ENCODE data around the gene PSD2. TPM values are rescaled to one million over a fixed set of nuclear protein-coding genes. Genes with fewer than 3 reads are reported as not detected.

PSD2 gene
- total and polyA plus RNA-seq, 7 donors = 0.01 to 0.37 (median 0.04) TPM; not detected in 2

DNA sequence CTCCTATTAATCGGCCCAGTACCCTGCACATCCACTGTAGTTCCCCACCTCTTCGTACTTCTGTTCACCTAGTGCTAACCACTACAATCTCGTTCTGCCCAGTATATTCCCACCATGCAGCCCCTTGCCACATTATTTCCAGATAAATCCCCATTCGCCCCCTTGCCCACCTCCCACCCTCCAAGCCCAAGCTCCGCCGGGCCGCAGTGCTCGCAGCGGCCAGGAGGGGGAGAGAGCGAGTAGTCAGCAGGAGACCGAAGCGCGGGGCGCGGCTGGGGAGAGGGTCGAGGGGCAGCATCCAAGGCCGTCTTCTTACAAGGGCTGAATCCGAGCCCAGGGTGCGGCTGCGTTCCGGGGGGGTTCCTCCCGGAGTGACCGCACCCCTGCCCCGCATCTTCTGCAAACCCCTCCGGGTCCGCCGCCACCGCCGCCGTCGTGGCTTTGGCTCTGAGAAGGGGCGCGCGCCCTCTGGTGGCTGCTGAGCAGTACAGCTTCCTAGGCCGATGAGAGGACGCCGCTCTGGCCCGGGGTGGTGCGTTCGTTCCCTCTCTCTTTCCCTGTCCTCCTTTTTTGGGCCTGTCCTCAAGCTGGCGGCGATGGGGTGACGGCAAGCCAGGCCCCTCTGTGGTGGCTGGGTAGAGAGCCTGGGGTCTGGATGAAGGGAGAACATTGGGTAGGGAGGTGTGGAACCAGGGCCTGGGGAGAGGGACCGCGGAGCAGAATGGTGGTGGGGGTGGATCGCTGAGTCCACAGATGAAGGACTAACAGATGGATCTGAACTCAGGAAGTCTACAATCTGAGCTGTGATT lies 30.0 kb upstream of the PSD2 start:
- H3K27me3 ChIP-seq (ENCODE audit: insufficient read depth in 3 of 3, low read length in 2 of 3) = peaks cover 0 to 20% (median 0%) of the 10 kb centered on the region in 3 donors
- no peak overlapping the region for H3K27ac ChIP-seq
- ATAC-seq (peak; percentile 87 to 96 (median 92)), DNase-seq (peak; percentile 80 to 91)
- TF ChIP-seq CTCF (IDR thresholded peaks at IDR 0.05) = peak; percentile 94
- 8 to 21% (median 14%) methylated on average over 23 to 46 of the region's 46 CpGs for WGBS, 3 donors
- H3K4me3 ChIP-seq = peak overlapping the region; percentile 76
- H3K9me3 ChIP-seq = no peaks in the 10 kb centered on the region
- no peaks in the 10 kb centered on the region for H3K36me3 ChIP-seq (ENCODE audit: insufficient read depth in 1 of 2, low read depth in 1 of 2)
- no peaks in the 10 kb centered on the region for H3K4me1 ChIP-seq
- intact Hi-C loops (cut with DNase I) = loop anchor here (1.0 to 10.0 kb wide), 3 partner anchors 132 to 351 kb away; no protein-coding TSS in a partner anchor

GRCh38 chr5:139767960-139768359 lies 27.6 kb upstream of the PSD2 start:
- Histone ChIP-seq H3K27me3 (ENCODE audit: insufficient read depth in 3 of 3, low read length in 2 of 3) (peaks cover 0 to 20% (median 0%) of the 10 kb centered on the region in 3 donors), H3K27ac (no peak overlapping the region), H3K9me3 (no peaks in the 10 kb centered on the region), H3K36me3 (ENCODE audit: insufficient read depth in 1 of 2, low read depth in 1 of 2) (no peaks in the 10 kb centered on the region), H3K4me3 (no peak overlapping the region), H3K4me1 (no peaks in the 10 kb centered on the region)
- 57 to 68% (median 58%) methylated on average over 4 of the region's 4 CpGs for WGBS, 3 donors
- DNase-seq = no peak
- ATAC-seq = no peak
- intact Hi-C loops (cut with DNase I) = loop anchor here in 1 of 2 donors (10.0 kb wide), 1 partner anchor 353 kb away; no protein-coding TSS in a partner anchor
- TF ChIP-seq CTCF (IDR thresholded peaks at IDR 0.05) = no peak

- Histone ChIP-seq H3K27me3 (ENCODE audit: insufficient read depth in 3 of 3, low read length in 2 of 3) (peaks cover 0 to 14% (median 0%) of the 10 kb centered on the region in 3 donors), H3K27ac (no peak overlapping the region), H3K36me3 (ENCODE audit: insufficient read depth in 1 of 2, low read depth in 1 of 2) (no peaks in the 10 kb centered on the region), H3K4me3 (no peak overlapping the region), H3K4me1 (no peaks in the 10 kb centered on the region), H3K9me3 (no peaks in the 10 kb centered on the region)
- no peak for TF ChIP-seq CTCF (IDR thresholded peaks at IDR 0.05)
- ATAC-seq (no peak), DNase-seq (no peak)
- intact Hi-C loops (cut with DNase I) = loop anchor here in 1 of 2 donors (10.0 kb wide), 1 partner anchor 354 kb away; no protein-coding TSS in a partner anchor
- WGBS, 3 donors = 82 to 92% (median 90%) methylated on average over 5 to 7 of the region's 7 CpGs
Observed at GRCh38 chr5:139768807-139769465, 26.7 kb upstream of the PSD2 start.

DNA sequence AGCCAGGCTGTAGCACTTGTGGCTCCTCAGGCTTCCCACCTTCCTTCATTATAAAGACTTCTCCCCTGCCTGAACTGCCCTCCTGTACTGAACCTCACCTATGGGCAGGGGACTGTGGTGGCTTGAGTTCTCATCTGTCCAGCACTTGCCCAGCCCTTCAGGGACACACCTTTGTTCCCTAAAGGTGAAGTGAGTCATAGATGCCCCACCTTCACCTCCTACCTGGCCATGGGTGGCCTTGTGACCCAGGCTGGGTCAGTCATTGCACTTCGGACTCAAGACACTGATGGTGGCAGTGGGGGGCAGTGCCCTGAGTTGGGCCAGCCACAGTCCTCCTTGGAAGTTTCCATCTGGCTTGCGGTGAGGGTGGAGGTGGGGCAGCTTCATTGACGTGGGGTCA lies 26.1 kb upstream of the PSD2 start:
- Histone ChIP-seq H3K36me3 (ENCODE audit: insufficient read depth in 1 of 2, low read depth in 1 of 2) (no peaks in the 10 kb centered on the region), H3K9me3 (no peaks in the 10 kb centered on the region), H3K27me3 (ENCODE audit: insufficient read depth in 3 of 3, low read length in 2 of 3) (peaks cover 0 to 8% (median 0%) of the 10 kb centered on the region in 3 donors), H3K4me3 (no peak overlapping the region), H3K4me1 (no peaks in the 10 kb centered on the region), H3K27ac (no peak overlapping the region)
- WGBS, 3 donors = 90% methylated on average over 3 of the region's 3 CpGs
- intact Hi-C loops (cut with DNase I) = loop anchor here in 1 of 2 donors (10.0 kb wide), 1 partner anchor 355 kb away; no protein-coding TSS in a partner anchor
- no peak for TF ChIP-seq CTCF (IDR thresholded peaks at IDR 0.05)
- no peak for ATAC-seq
- no peak for DNase-seq

Data from psoas muscle (tissue), 8 donors.